ENCODE results near the gene THTPA. TPM values are rescaled to one million over a fixed set of nuclear protein-coding genes. Genes with fewer than 3 reads are reported as not detected.

The THTPA gene
- total RNA-seq, 4 donors from 2014 or later, result 14.4 to 47.1 (median 25.2) TPM

- Histone ChIP-seq H3K36me3 (no peaks in the 10 kb centered on the region), H3K4me3 (peak overlapping the region; percentile 35 to 70 (median 52)), H3K27me3 (no peaks in the 10 kb centered on the region), H3K9me3 (no peaks in the 10 kb centered on the region), H3K27ac (peak overlapping the region; percentile 2 to 76 (median 52)), H3K4me1 (peaks cover 0 to 34% (median 8%) of the 10 kb centered on the region in 4 donors)
- TF ChIP-seq EP300 (IDR thresholded peaks at IDR 0.05) (no peak), CTCF (IDR thresholded peaks at IDR 0.05) (no peak), POLR2A (IDR thresholded peaks at IDR 0.05) (no peak)
- no peak for DNase-seq (ENCODE audit: low spot score in 2 of 2)
- WGBS, 2 donors, result 1 to 3% methylated on average over 36 to 37 of the region's 37 CpGs
Measured at GRCh38 chr14:23550812-23551265, 5.2 kb upstream of the THTPA start.

GRCh38 chr14:23551266-23552028 lies 4.6 kb upstream of the THTPA start, which contains the start of gene ZFHX2:
TSS of gene ZFHX2 (minus strand) at chr14:23551765. CDS start at chr14:23535325, 16,440 bp downstream.
- H3K27ac ChIP-seq, result peak within 1 kb of the TSS; percentile 25 to 76 (median 52)
- DNase-seq (ENCODE audit: low spot score in 2 of 2), result peak; percentile 45 to 47
- WGBS, 2 donors, result 1% methylated on average over 49 of the region's 49 CpGs

GRCh38 chr14:23555533-23555881 lies 564 bp upstream of the THTPA start:
- H3K27me3 ChIP-seq, result no peaks in the 10 kb centered on the region

More at GRCh38 chr14:23551266-23552028, 4.6 kb upstream of the THTPA start, which contains the start of gene ZFHX2:
- no peak for TF ChIP-seq POLR2A (IDR thresholded peaks at IDR 0.05)
- TF ChIP-seq EP300 (IDR thresholded peaks at IDR 0.05), result no peak
- no peak for TF ChIP-seq CTCF (IDR thresholded peaks at IDR 0.05)
- peaks cover 0 to 35% (median 9%) of the 10 kb centered on the region in 4 donors for H3K4me1 ChIP-seq
- no peaks in the 10 kb centered on the region for H3K9me3 ChIP-seq
- no peaks in the 10 kb centered on the region for H3K36me3 ChIP-seq
- H3K27me3 ChIP-seq, result no peaks in the 10 kb centered on the region
- H3K4me3 ChIP-seq, result peak within 1 kb of the TSS; percentile 35 to 70 (median 52)

GRCh38 chr14:23556700-23557440 lies 799 bp downstream of the THTPA start:
- WGBS, 2 donors, result 51 to 56% methylated on average over 16 to 17 of the region's 17 CpGs
- H3K4me3 ChIP-seq, result peak overlapping the region; percentile 76 to 96 (median 90)
- no peaks in the 10 kb centered on the region for H3K9me3 ChIP-seq
- no peak for TF ChIP-seq POLR2A (IDR thresholded peaks at IDR 0.05)
- no peak for TF ChIP-seq CTCF (IDR thresholded peaks at IDR 0.05)
- TF ChIP-seq EP300 (IDR thresholded peaks at IDR 0.05), result no peak
- no peak for DNase-seq (ENCODE audit: low spot score in 2 of 2)
- peaks cover 0 to 37% (median 13%) of the 10 kb centered on the region in 4 donors for H3K4me1 ChIP-seq
- peak overlapping the region; percentile 87 to 99 (median 98) for H3K27ac ChIP-seq
- H3K36me3 ChIP-seq, result peaks cover 0 to 33% (median 0%) of the 10 kb centered on the region in 3 donors
- no peaks in the 10 kb centered on the region for H3K27me3 ChIP-seq

More at GRCh38 chr14:23555533-23555881, 564 bp upstream of the THTPA start:
- peak overlapping the region; percentile 87 to 99 (median 98) for H3K27ac ChIP-seq
- peaks cover 0 to 22% (median 0%) of the 10 kb centered on the region in 3 donors for H3K36me3 ChIP-seq
- H3K4me3 ChIP-seq, result peak overlapping the region; percentile 76 to 96 (median 90)
- H3K9me3 ChIP-seq, result no peaks in the 10 kb centered on the region
- peaks cover 0 to 47% (median 16%) of the 10 kb centered on the region in 4 donors for H3K4me1 ChIP-seq
- no peak for TF ChIP-seq POLR2A (IDR thresholded peaks at IDR 0.05)
- no peak for TF ChIP-seq CTCF (IDR thresholded peaks at IDR 0.05)
- no peak for TF ChIP-seq EP300 (IDR thresholded peaks at IDR 0.05)
- no peak for DNase-seq (ENCODE audit: low spot score in 2 of 2)
- WGBS, 2 donors, result 1% methylated on average over 7 to 14 of the region's 14 CpGs
